Stomach (tissue), 9 donors: ENCODE results near the gene GPR153. TPM values are rescaled to one million over a fixed set of nuclear protein-coding genes. Genes with fewer than 3 reads are reported as not detected.

Source experiments
- DNase-seq, 2 donors: peaks; one replicate each; pipeline versions ENCODE4 v3.0.0 to v3.0.0-alpha.2; 2013 to 2019
- H3K27ac ChIP-seq, 5 donors: fragments of 200-600 bp in 4 of 5; sonication (generic) in 4 of 5; one replicate each; pipeline ENCODE4 v1.5.1; 2013 to 2019; ENCODE audit warnings: mild to moderate bottlenecking in 1 of 5, moderate library complexity in 1 of 5
- H3K27me3 ChIP-seq, 3 donors: fragments of 200-600 bp; sonication (generic); one replicate each; pipeline ENCODE4 v1.5.1; 2017 to 2019; ENCODE audit warnings: mixed run types in 1 of 3
- H3K36me3 ChIP-seq, 4 donors: fragments of 200-600 bp; sonication (generic); 1 replicate in 3 of 4; 2 replicates in 1 of 4; pipeline ENCODE4 v1.5.1; 2016 to 2019
- H3K4me1 ChIP-seq, 4 donors: fragments of 200-600 bp; sonication (generic); one replicate each; pipeline ENCODE4 v1.5.1; 2016 to 2019
- H3K4me3 ChIP-seq, 4 donors: fragments of 200-600 bp; sonication (generic) in 3 of 4; one replicate each; pipeline ENCODE4 v1.5.1; 2016 to 2019; ENCODE audit warnings: mild to moderate bottlenecking in 1 of 4
- H3K9me3 ChIP-seq, 4 donors: fragments of 200-600 bp; sonication (generic); one replicate each; pipeline ENCODE4 v1.5.1; 2016 to 2019
- EP300 ChIP-seq: sonication (generic); formaldehyde crosslinking; IDR thresholded peaks from one replicate; pipeline ENCODE4 v1.6.1; 2017; ENCODE audit warnings: antibody characterized with exemption
- POLR2A ChIP-seq, 4 donors: fragments of 450-650 bp; IDR thresholded peaks; one replicate each; pipeline ENCODE4 v1.6.1; 2016; ENCODE audit warnings: antibody characterized with exemption in 4 of 4, control low read depth in 2 of 4, mild to moderate bottlenecking in 1 of 4, moderate library complexity in 1 of 4
- POLR2AphosphoS5 ChIP-seq, 3 donors: sonication (generic); formaldehyde crosslinking; IDR thresholded peaks; one replicate each; pipeline ENCODE4 v1.6.1; 2016; ENCODE audit warnings: antibody characterized with exemption in 3 of 3
- WGBS, 5 donors: extraction: QIAGEN DNeasy Blood & Tissue Kit in 3 of 5; methylation state at CpG; one replicate each; pipeline versions ENCODE4 v1.1.5 to v1.1.7; 2013 to 2018; 5-methylcytosine and 5-hydroxymethylcytosine counted together
- intact Hi-C: fragments of 100-400 bp; cut with DNase I; formaldehyde crosslinking; loops from one replicate; pipeline ENCODE4 v1.15.1; 2023; ENCODE audit warnings: low total_unique reads
- polyA plus RNA-seq, 3 donors: library from polyadenylated mRNA; stranded (reverse); fragments of 200-250 nt; gene quantifications; one replicate each; pipeline ENCODE4 v1.2.3, GENCODE V29; 2013
- total RNA-seq, 5 donors: library from RNA; depleted of rRNA; stranded (reverse); fragments of >200 nt; gene quantifications; one replicate each; pipeline versions ENCODE4 v1.1.0 to v1.2.3, GENCODE V29; 2014 to 2016
- TF ChIP-seq, protein P1 (sequence below), 7 experiments: fragments of 450-650 bp in 4 of 7; fragments of 200-600 bp in 3 of 7; sonication (generic) in 3 of 7; IDR thresholded peaks; one replicate each; pipeline ENCODE4 v1.5.1; 2016 to 2019; ENCODE audit warnings: antibody characterized with exemption in 7 of 7, control low read depth in 2 of 7, mild to moderate bottlenecking in 1 of 7
- donor health status: healthy with polysubstance abuse.
- donor health status: Bipolar disorder and iron deficiency.
- donor health status: healthy.

GPR153 gene
- total and polyA plus RNA-seq, 8 donors, result 1.8 to 63.1 (median 2.8) TPM

DNA sequence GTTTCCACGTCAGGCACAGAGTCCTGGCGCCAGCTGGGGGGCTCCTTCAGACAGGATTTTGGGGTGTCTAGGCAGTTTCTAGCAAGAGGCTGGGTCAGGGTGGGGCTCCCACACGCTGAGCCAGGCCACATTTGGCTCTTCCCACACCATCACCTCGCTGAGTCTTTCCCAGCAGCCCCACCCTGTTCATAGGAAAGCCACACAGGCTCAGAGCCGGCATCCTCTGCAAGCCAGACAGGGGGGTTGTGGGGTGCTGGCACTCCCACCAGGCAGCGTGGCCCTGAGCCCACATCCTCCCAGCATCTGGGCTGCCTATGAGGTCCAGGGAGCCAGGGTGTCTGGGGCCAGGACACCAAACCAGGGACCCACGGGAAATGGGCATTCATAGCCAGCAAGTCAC is 2.8 kb upstream of the GPR153 start:
- H3K27me3 ChIP-seq, result peaks cover 0 to 52% (median 23%) of the 10 kb centered on the region in 3 donors
- H3K9me3 ChIP-seq, result no peaks in the 10 kb centered on the region
- 72 to 79% (median 77%) methylated on average over 6 to 7 of the region's 7 CpGs for WGBS, 5 donors
- no peak overlapping the region for H3K27ac ChIP-seq
- H3K4me3 ChIP-seq, result no peak overlapping the region
- TF ChIP-seq, protein P1, sequence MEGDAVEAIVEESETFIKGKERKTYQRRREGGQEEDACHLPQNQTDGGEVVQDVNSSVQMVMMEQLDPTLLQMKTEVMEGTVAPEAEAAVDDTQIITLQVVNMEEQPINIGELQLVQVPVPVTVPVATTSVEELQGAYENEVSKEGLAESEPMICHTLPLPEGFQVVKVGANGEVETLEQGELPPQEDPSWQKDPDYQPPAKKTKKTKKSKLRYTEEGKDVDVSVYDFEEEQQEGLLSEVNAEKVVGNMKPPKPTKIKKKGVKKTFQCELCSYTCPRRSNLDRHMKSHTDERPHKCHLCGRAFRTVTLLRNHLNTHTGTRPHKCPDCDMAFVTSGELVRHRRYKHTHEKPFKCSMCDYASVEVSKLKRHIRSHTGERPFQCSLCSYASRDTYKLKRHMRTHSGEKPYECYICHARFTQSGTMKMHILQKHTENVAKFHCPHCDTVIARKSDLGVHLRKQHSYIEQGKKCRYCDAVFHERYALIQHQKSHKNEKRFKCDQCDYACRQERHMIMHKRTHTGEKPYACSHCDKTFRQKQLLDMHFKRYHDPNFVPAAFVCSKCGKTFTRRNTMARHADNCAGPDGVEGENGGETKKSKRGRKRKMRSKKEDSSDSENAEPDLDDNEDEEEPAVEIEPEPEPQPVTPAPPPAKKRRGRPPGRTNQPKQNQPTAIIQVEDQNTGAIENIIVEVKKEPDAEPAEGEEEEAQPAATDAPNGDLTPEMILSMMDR (IDR thresholded peaks at IDR 0.05), result no peak
- TF ChIP-seq POLR2AphosphoS5 (IDR thresholded peaks at IDR 0.05) (no peak), EP300 (no peak), POLR2A (IDR thresholded peaks at IDR 0.05) (no peak)
- H3K4me1 ChIP-seq, result peaks cover 13 to 41% (median 32%) of the 10 kb centered on the region in 4 donors
- DNase-seq, result no peak
- peaks cover 0 to 11% (median 3%) of the 10 kb centered on the region in 4 donors for H3K36me3 ChIP-seq
- intact Hi-C loops, result no loop called here

GRCh38 chr1:6262555-6263420 is 1.9 kb upstream of the GPR153 start:
- peak in 1 of 2 donors; percentile 86 for DNase-seq
- H3K27ac ChIP-seq, result no peak overlapping the region
- no peak overlapping the region for H3K4me3 ChIP-seq
- H3K9me3 ChIP-seq, result no peaks in the 10 kb centered on the region
- TF ChIP-seq POLR2A (IDR thresholded peaks at IDR 0.05) (no peak), EP300 (no peak), POLR2AphosphoS5 (IDR thresholded peaks at IDR 0.05) (no peak)
- TF ChIP-seq, protein P1 (IDR thresholded peaks at IDR 0.05), result no peak
- H3K36me3 ChIP-seq, result peaks cover 0 to 11% (median 3%) of the 10 kb centered on the region in 4 donors
- H3K4me1 ChIP-seq, result peaks cover 13 to 41% (median 32%) of the 10 kb centered on the region in 4 donors
- 73 to 84% (median 78%) methylated on average over 7 to 25 of the region's 25 CpGs for WGBS, 5 donors
- intact Hi-C loops, result no loop called here
- H3K27me3 ChIP-seq, result peaks cover 0 to 58% (median 23%) of the 10 kb centered on the region in 3 donors

GRCh38 chr1:6261615-6261995 is 707 bp upstream of the GPR153 start:
- Histone ChIP-seq H3K4me1 (peaks cover 13 to 41% (median 32%) of the 10 kb centered on the region in 4 donors), H3K36me3 (peaks cover 0 to 11% (median 3%) of the 10 kb centered on the region in 4 donors), H3K4me3 (peak overlapping the region; percentile 51 to 74 (median 62)), H3K9me3 (no peaks in the 10 kb centered on the region), H3K27ac (peak overlapping the region in 2 of 5 donors; percentile 42 to 66), H3K27me3 (peaks cover 0 to 58% (median 23%) of the 10 kb centered on the region in 3 donors)
- intact Hi-C loops, result no loop called here
- WGBS, 5 donors, result 8 to 24% (median 15%) methylated on average over 11 to 15 of the region's 15 CpGs
- DNase-seq, result peak in 1 of 2 donors; percentile 71
- TF ChIP-seq EP300 (no peak), POLR2AphosphoS5 (IDR thresholded peaks at IDR 0.05) (no peak), POLR2A (IDR thresholded peaks at IDR 0.05) (no peak)
- TF ChIP-seq, protein P1 (IDR thresholded peaks at IDR 0.05), result no peak

- peak overlapping the region in 4 of 5 donors; percentile 38 to 81 (median 50) for H3K27ac ChIP-seq
- WGBS, 5 donors, result 1 to 2% (median 1%) methylated on average over 15 to 61 of the region's 61 CpGs; no CpG with 5 or more reads in 1 of the 5 donors
- peaks cover 13 to 41% (median 32%) of the 10 kb centered on the region in 4 donors for H3K4me1 ChIP-seq
- peaks cover 0 to 58% (median 23%) of the 10 kb centered on the region in 3 donors for H3K27me3 ChIP-seq
- intact Hi-C loops, result no loop called here
- peaks cover 0 to 11% (median 3%) of the 10 kb centered on the region in 4 donors for H3K36me3 ChIP-seq
- TF ChIP-seq, protein P1 (IDR thresholded peaks at IDR 0.05), result no peak
- no peak for TF ChIP-seq POLR2A (IDR thresholded peaks at IDR 0.05)
- no peak for TF ChIP-seq EP300
- no peak for TF ChIP-seq POLR2AphosphoS5 (IDR thresholded peaks at IDR 0.05)
- DNase-seq, result peak in 1 of 2 donors; percentile 81
- H3K9me3 ChIP-seq, result no peaks in the 10 kb centered on the region
- peak overlapping the region; percentile 51 to 74 (median 62) for H3K4me3 ChIP-seq
These were observed 414 bp downstream of the GPR153 start for GRCh38 chr1:6260433-6260934.
